HG02852 (cell line): ENCODE measurements around the gene NSMCE3.
"Not testable (repeated sequence)": the region's sequence is repeated elsewhere in the genome, so short reads cannot be mapped to it uniquely, and the experiment has no call there.

ENCODE experiments used
- ATAC-seq: cut with Tn5 transposase; IDR thresholded peaks from one replicate; pipeline ENCODE4 v1.9.1; 2021; ENCODE audit warnings: mild to moderate bottlenecking, moderate library complexity; ENCODE audit not compliant: unreplicated experiment

Gene NSMCE3

GRCh38 chr15:29270976-29271375, 1.4 kb upstream of the NSMCE3 start:
- ATAC-seq = no peak

DNA sequence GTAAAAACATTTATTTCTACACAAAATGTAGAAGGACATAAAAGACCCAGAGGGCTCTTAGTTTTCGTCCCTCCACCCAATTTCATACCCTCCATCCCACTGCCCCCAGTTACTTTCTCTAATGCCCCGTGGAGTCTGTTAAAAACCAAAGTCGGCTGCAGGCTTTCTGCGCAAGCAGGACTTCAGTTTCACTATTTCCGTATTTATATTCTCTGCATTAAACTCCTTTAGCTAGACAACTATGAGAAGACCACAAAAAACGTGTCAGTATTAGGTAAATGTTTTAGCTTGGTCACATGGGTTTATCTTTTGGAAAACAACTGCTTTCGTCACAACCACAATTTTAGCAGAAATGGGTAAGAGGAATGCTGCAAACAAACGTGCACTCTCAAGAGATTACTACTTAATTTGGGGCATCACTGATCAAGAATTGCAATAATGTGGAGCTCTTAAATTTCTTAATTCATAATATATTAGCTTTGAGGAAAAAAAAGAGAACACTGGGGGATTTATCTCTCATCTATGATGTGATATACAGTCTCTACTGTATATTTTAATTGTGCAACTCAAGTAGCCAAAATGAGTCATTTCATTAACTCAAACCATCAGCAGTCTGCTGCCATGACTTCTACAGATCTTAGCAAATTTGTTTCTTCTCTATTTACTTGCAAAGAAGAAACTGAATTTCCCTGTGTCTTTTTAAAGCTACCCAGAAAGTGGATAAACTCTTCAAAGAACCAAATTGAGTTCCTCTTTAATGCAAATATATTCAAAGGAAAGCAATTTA, 740 bp upstream of the NSMCE3 start:
- peak; percentile 21 for ATAC-seq

DNA sequence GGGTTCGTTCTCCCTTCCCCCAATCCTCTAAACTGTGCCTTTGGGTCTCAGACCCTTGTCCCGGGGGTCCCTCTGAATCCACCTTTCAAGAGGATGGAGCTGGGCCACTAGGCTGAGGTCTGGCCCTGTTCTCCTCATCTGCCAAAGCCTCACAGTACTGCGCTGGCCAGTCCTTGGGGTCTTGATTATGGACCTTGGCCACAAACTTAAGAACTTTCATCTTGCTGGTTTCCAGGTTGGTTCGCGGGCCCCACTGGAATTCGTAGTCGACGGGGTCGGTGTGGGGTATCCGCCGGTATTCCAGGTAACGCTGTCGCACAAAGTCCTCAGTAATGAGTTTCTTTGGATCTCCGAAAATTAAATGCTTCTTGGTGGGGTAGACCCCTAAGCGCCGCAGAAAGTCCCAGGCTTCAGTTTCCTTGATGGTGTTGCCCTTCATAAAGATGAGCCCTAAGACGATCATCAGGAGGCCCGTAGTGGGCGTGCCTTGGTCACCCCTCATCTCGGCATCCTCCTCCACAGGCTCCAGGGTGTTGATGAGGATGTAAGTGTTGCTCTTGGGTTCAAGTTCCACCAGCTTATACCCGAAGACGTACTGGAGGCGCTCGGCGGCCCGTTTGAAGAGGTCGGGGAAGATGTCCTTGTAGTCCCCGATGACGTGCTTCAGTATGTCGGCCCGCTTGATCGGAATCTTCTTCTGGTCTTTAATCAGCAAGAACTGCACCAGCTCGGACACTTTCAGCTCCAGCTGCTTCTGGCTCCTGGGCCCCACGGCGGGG, 727 bp downstream of the NSMCE3 start:
- peak; percentile 29 for ATAC-seq

- ATAC-seq = no peak
These were observed 3.5 kb downstream of the NSMCE3 start for GRCh38 chr15:29266052-29266582.

- no peak for ATAC-seq
These were observed 6.3 kb downstream of the NSMCE3 start for GRCh38 chr15:29263289-29263688.

DNA sequence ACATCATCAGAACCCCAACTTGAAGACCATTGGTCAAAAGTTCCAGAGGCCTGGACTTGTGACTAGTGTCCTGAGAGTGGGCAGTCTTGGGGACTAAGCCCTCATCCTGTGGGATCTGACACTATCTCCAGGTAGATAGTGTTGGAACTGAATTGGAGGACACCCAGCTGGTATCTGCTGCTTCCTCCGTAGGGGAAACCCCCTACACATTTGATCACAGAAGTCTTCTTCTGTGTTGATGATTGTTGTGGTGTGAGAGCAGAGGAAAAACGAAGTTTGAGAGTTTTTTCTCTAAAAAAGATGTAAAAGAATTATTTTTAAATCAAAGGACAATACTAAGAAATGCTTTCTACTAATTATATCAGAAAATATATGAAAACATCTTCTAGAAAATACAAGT, 6.9 kb downstream of the NSMCE3 start:
- ATAC-seq = no peak

DNA sequence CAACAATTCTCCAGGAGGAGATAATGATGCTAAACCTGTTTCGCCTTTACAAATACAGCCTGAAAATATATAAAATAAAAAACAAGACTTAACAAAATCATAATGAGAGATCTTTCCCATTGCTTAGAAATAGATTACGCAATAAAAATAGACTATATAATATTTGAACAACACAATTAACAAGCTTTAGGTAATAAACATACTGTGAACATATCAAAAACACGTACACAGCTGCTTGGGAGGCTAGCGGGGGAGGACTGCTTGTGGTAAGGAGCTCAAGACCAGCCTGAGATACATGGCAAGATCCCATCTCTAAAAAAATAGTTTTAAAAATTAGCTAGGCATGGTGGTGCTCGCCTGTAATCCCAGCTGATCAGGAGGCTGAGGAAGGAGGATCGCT, 8.7 kb downstream of the NSMCE3 start:
- no peak for ATAC-seq

- no peak for ATAC-seq
These were observed 10.4 kb downstream of the NSMCE3 start for GRCh38 chr15:29259233-29259632.

- no peak for ATAC-seq
These were observed 17.4 kb downstream of the NSMCE3 start for GRCh38 chr15:29252234-29252633.

DNA sequence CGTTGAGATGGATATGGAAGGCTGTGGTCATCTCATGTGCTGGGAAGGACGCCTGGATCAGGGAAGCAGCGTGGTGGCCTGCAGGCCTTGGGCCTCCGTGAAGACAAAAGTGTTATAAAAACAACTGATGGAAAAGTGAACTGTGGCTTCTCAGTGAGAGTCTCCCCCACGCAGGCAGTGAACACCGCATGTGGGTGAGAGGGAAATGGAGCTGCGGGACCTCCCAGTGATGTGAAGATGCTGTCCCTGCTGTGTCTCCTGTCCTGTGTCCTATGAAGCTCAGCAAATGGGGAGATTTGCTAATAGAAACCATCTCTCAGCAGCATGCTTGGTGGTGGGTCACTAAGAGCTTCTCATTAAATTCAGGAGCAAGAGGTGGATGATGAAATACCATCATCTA, 25.1 kb downstream of the NSMCE3 start:
- ATAC-seq = no peak

DNA sequence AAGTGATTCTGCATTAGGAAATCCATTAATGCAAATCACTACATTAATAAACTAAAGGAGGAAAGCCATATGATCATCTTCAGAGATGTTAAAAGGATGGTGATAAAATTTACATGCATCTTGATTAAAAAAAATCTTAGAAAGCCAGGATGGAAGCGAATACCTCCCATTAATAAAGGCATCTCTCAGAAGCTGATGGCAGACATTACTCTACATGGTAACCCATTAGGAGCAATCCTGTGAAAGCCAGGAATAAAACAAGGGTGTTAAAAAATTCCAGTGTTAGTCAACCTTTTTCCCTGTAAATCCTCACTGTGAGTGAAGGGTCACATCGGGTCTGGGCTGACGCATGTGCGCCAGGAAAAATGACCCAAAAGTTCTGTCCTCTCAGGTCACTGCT, 25.5 kb downstream of the NSMCE3 start:
- ATAC-seq = no peak

DNA sequence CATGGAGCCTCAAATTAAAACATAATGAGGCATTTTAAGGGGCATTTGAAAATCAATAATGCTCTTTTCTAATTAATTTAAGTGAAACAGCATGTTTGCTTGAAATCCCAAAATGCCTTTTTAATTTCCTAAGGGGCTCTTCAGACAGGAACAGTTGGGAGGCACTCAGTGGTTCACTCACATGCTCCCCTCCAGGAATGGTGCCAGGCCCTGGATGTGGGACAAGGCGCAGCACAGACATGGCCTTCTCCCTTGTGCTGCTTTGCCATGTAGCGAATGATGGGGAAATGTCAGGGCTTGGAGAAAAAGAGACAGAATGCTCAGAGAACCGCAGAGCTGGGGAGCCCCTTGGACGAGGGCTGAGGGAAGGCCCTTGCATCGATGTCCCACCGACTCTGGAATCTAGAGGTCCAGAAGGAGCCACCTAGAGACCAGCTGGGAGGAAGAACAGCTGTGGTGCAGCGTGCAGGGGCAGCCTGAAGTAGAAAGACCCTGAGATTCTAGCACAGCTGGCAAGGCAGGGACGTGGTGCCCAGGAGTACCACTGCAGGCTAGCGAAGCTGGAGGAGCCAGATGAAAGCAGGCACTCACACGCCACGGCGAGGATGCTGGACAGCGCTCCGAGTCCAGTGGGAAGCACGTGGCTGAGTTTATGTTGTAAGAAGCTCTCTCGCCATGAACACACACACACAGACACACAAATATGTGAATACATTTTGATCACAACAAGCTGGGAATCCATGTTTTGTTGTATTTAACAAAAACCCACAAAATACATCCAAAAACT, 27.0 kb downstream of the NSMCE3 start:
- ATAC-seq = no peak

DNA sequence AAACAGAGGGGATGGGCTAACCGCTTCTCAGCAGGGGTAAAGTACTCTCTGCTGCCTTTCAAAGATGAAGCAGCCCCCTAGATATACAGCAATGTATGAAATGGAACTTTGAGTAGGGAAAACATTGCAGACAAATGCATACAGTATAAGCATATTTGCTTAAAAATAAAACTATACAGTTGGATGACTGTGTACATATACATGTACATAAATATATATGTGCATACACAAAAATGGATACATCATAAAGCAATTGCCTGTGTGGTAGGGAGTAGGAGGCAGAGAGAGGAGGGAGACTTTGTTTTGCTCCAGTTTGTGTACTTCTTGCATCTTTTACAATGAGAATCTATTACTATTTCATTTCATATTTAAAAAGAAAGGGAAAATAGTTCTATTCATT, 28.4 kb downstream of the NSMCE3 start:
- no peak for ATAC-seq

DNA sequence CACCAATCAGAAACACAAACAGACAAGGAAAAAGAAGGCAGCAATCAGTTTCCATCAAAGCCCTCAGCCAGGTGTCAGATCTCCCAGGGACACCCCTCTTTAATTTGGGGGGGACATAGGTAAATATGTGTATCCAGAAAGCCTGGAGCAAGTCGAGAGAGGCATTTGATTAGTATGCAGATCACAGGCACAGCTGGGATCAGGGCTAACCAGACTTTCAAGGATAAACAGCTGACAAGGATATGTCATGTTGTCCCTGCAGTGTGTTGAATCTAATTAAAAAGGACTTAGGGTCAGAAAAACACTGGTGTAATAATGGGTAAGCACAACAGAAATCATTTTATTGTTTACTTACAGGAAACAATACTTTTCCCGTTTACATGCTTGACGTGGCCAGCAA, 30.2 kb downstream of the NSMCE3 start:
- no peak for ATAC-seq

GRCh38 chr15:29233566-29233965, 36.1 kb downstream of the NSMCE3 start:
- ATAC-seq = no peak

DNA sequence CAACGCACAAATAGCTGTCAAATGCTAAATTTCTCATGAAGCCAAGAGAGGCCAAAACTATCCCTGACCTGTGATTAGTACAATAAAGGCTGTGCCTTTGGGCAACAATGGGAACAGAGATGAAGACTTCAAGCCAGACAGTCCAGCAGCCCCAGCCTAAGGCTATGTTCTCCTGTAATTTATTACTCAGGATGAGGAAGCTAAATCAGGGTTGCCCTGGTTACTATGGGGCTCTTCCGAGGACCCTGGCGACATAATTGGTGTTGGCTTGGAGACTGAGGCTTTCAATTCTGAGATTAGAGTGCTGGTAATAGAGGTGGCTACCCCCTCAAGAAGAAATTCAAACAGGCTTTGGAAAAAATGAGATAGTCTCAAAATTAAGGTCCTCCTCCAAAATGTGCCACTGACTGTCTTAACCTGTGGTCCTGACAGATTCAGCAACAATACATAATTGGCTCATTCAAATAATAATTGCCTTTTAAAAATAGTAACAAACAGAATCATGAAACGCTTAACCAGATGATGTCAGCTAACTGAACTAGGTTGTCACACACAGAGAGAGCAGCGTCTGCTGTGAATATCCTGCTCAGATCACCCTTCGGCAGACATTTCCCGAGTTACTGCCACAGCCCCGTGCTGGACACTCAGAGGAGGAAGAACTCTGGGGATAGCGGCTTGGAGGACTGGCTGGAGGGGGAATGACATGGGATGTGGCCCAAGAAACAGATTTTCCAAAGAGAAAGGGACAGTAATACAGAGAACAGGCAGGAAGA, 43.0 kb downstream of the NSMCE3 start:
- no peak for ATAC-seq

- no peak for ATAC-seq
These were observed 43.9 kb downstream of the NSMCE3 start for GRCh38 chr15:29225534-29226234.

- not testable (repeated sequence) for ATAC-seq
These were observed 44.6 kb downstream of the NSMCE3 start for GRCh38 chr15:29224987-29225363.

GRCh38 chr15:29224235-29224986, 45.2 kb downstream of the NSMCE3 start:
- not testable (repeated sequence) for ATAC-seq
